Measurements from ENCODE around the gene TRIM8.

TRIM8 gene

GRCh38 chr10:102644066-102644645, at the start of gene TRIM8:
TRIM8 (plus strand) TSS chr10:102644479; CDS start chr10:102644618, 139 bp downstream.
- DNase-seq: no peak

GRCh38 chr10:102595293-102595692, 49.0 kb upstream of the TRIM8 start:
- no peak for DNase-seq

GRCh38 chr10:102595897-102596296, 48.4 kb upstream of the TRIM8 start:
- DNase-seq: no peak

GRCh38 chr10:102596506-102596971, 47.7 kb upstream of the TRIM8 start:
- peak; percentile 62 for DNase-seq

GRCh38 chr10:102597131-102597991, 46.9 kb upstream of the TRIM8 start:
- no peak for DNase-seq

- DNase-seq: no peak
Observed at GRCh38 chr10:102598243-102598642, 46.0 kb upstream of the TRIM8 start.

GRCh38 chr10:102599565-102600327, 44.5 kb upstream of the TRIM8 start:
- DNase-seq: no peak

GRCh38 chr10:102600816-102601215, 43.5 kb upstream of the TRIM8 start:
- DNase-seq: no peak

- DNase-seq: no peak
Observed at GRCh38 chr10:102601639-102602038, 42.6 kb upstream of the TRIM8 start.

GRCh38 chr10:102602272-102603045, 41.8 kb upstream of the TRIM8 start:
- DNase-seq: no peak

GRCh38 chr10:102603946-102604345, 40.3 kb upstream of the TRIM8 start:
- no peak for DNase-seq

GRCh38 chr10:102604439-102604841, 39.8 kb upstream of the TRIM8 start:
- no peak for DNase-seq

GRCh38 chr10:102605712-102606111, 38.6 kb upstream of the TRIM8 start:
- DNase-seq: no peak

GRCh38 chr10:102608487-102608886, 35.8 kb upstream of the TRIM8 start:
- no peak for DNase-seq

- no peak for DNase-seq
Observed at GRCh38 chr10:102610441-102610887, 33.8 kb upstream of the TRIM8 start.

GRCh38 chr10:102611514-102612087, 32.7 kb upstream of the TRIM8 start:
- no peak for DNase-seq

GRCh38 chr10:102612964-102613275, 31.4 kb upstream of the TRIM8 start:
- no peak for DNase-seq

- no peak for DNase-seq
Observed at GRCh38 chr10:102613286-102613685, 31.0 kb upstream of the TRIM8 start.

- no peak for DNase-seq
Observed at GRCh38 chr10:102613785-102614184, 30.5 kb upstream of the TRIM8 start.

GRCh38 chr10:102614888-102615287, 29.4 kb upstream of the TRIM8 start:
- no peak for DNase-seq

- DNase-seq: no peak
Observed at GRCh38 chr10:102615361-102615760, 28.9 kb upstream of the TRIM8 start.

GRCh38 chr10:102616066-102616770, 28.1 kb upstream of the TRIM8 start:
- DNase-seq: no peak

Measured in NCI-H1694 (cell line).